Thyroid gland (tissue), 4 donors: Measurements from ENCODE around the gene PLEKHG3. TPM values are rescaled to one million over a fixed set of nuclear protein-coding genes. Genes with fewer than 3 reads are reported as not detected.

ENCODE experiments used
- DNase-seq, 2 donors: peaks; one replicate each; pipeline ENCODE4 v3.0.0-alpha.2; 2019
- H3K27ac ChIP-seq, 3 donors: fragments of 200-600 bp; sonication (generic); 1 replicate in 2 of 3; 2 replicates in 1 of 3; pipeline ENCODE4 v1.5.1; 2016 to 2019; ENCODE audit warnings: mild to moderate bottlenecking in 1 of 3, moderate library complexity in 1 of 3
- H3K27me3 ChIP-seq: fragments of 200-600 bp; sonication (generic); one replicate; pipeline ENCODE4 v1.5.1; 2019
- H3K36me3 ChIP-seq, 2 donors: fragments of 200-600 bp; sonication (generic); one replicate each; pipeline ENCODE4 v1.5.1; 2016 to 2019
- H3K4me1 ChIP-seq, 2 donors: fragments of 200-600 bp; sonication (generic); one replicate each; pipeline ENCODE4 v1.5.1; 2017 to 2019
- H3K4me3 ChIP-seq, 3 donors: fragments of 200-600 bp; sonication (generic); replicated peaks in 1 of 3; 1 replicate in 2 of 3; 2 replicates in 1 of 3; pipeline ENCODE4 v1.5.1; 2016; ENCODE audit warnings: mild to moderate bottlenecking in 1 of 3
- H3K9me3 ChIP-seq: fragments of 200-600 bp; sonication (generic); one replicate; pipeline ENCODE4 v1.5.1; 2017
- CTCF ChIP-seq, 6 experiments: fragments of 200-600 bp in 3 of 6; fragments of 450-650 bp in 3 of 6; sonication (generic) in 3 of 6; IDR thresholded peaks; one replicate each; pipeline ENCODE4 v1.5.1; 2016 to 2019; ENCODE audit warnings: antibody characterized with exemption in 6 of 6, mild to moderate bottlenecking in 2 of 6, inconsistent platforms in 1 of 6, moderate library complexity in 1 of 6
- POLR2A ChIP-seq, 2 donors: fragments of 450-650 bp; IDR thresholded peaks; one replicate each; pipeline ENCODE4 v1.6.1; 2017; ENCODE audit warnings: antibody characterized with exemption in 2 of 2, mild to moderate bottlenecking in 2 of 2, moderate library complexity in 1 of 2
- WGBS, 2 donors: methylation state at CpG; one replicate each; pipeline ENCODE4 v1.1.5; 2017; 5-methylcytosine and 5-hydroxymethylcytosine counted together
- intact Hi-C: fragments of 100-400 bp; cut with DNase I; formaldehyde crosslinking; loops from one replicate; pipeline ENCODE4 v1.15.1; 2023
- total RNA-seq, 4 donors: library from RNA; depleted of rRNA; stranded (reverse); fragments of >200 nt; gene quantifications; one replicate each; pipeline ENCODE4 v1.2.3, GENCODE V29; 2016

Gene PLEKHG3
- total RNA-seq, 4 donors from 2014 or later: 41.0 to 83.0 (median 54.6) TPM

- H3K4me3 ChIP-seq: no peak overlapping the region
- intact Hi-C loops: loop anchor here (2.0 kb wide), 1 partner anchor 92 kb away; no protein-coding TSS in a partner anchor
- TF ChIP-seq CTCF (IDR thresholded peaks at IDR 0.05) (peak; percentile 86 to 94 (median 90)), POLR2A (IDR thresholded peaks at IDR 0.05) (no peak)
- no peaks in the 10 kb centered on the region for H3K9me3 ChIP-seq
- WGBS, 2 donors: 29 to 40% methylated on average over 18 to 20 of the region's 29 CpGs
- peaks cover 19 to 32% of the 10 kb centered on the region in 2 donors for H3K4me1 ChIP-seq
- no peaks in the 10 kb centered on the region for H3K36me3 ChIP-seq
- no peaks in the 10 kb centered on the region for H3K27me3 ChIP-seq
- DNase-seq: peak; percentile 65 to 74
- no peak overlapping the region for H3K27ac ChIP-seq
Measured at GRCh38 chr14:64764641-64765520, 60.7 kb downstream of the PLEKHG3 start.

- Histone ChIP-seq H3K27ac (no peak overlapping the region), H3K9me3 (no peaks in the 10 kb centered on the region), H3K36me3 (no peaks in the 10 kb centered on the region), H3K4me1 (peaks cover 19 to 31% of the 10 kb centered on the region in 2 donors), H3K27me3 (no peaks in the 10 kb centered on the region), H3K4me3 (no peak overlapping the region)
- no peak for TF ChIP-seq CTCF (IDR thresholded peaks at IDR 0.05)
- TF ChIP-seq POLR2A (IDR thresholded peaks at IDR 0.05): no peak
- 95 to 98% methylated on average over 4 of the region's 4 CpGs for WGBS, 2 donors
- DNase-seq: no peak
- intact Hi-C loops: loop anchor here (2.0 kb wide), 1 partner anchor 93 kb away; no protein-coding TSS in a partner anchor
Measured at GRCh38 chr14:64765740-64766302, 61.6 kb downstream of the PLEKHG3 start.

GRCh38 chr14:64766430-64767151 is 62.4 kb downstream of the PLEKHG3 start:
- Histone ChIP-seq H3K9me3 (no peaks in the 10 kb centered on the region), H3K4me3 (no peak overlapping the region), H3K36me3 (no peaks in the 10 kb centered on the region), H3K27ac (no peak overlapping the region), H3K27me3 (no peaks in the 10 kb centered on the region), H3K4me1 (peaks cover 12 to 24% of the 10 kb centered on the region in 2 donors)
- no peak for DNase-seq
- WGBS, 2 donors: 84 to 89% methylated on average over 18 to 24 of the region's 25 CpGs
- intact Hi-C loops: no loop called here
- TF ChIP-seq POLR2A (IDR thresholded peaks at IDR 0.05): no peak
- TF ChIP-seq CTCF (IDR thresholded peaks at IDR 0.05): no peak

- no peak overlapping the region for H3K27ac ChIP-seq
- intact Hi-C loops: no loop called here
- H3K4me1 ChIP-seq: peaks cover 4 to 16% of the 10 kb centered on the region in 2 donors
- H3K36me3 ChIP-seq: no peaks in the 10 kb centered on the region
- TF ChIP-seq CTCF (IDR thresholded peaks at IDR 0.05) (no peak), POLR2A (IDR thresholded peaks at IDR 0.05) (no peak)
- 74 to 75% methylated on average over 12 to 15 of the region's 15 CpGs for WGBS, 2 donors
- peak; percentile 35 to 45 for DNase-seq
- H3K27me3 ChIP-seq: no peaks in the 10 kb centered on the region
- H3K4me3 ChIP-seq: no peak overlapping the region
- no peaks in the 10 kb centered on the region for H3K9me3 ChIP-seq
Measured at GRCh38 chr14:64767215-64767964, 63.2 kb downstream of the PLEKHG3 start.
